Neural cell (in vitro differentiated cells): ENCODE data around the gene ZNF618.

Source experiments
- EP300 ChIP-seq: fragments of 450-650 bp; conservative IDR thresholded peaks from 2 replicates; pipeline ENCODE4 v1.6.1; 2014; ENCODE audit warnings: antibody characterized with exemption, mild to moderate bottlenecking, moderate library complexity; ENCODE audit not compliant: poor library complexity, severe bottlenecking
- MXI1 ChIP-seq: fragments of 450-650 bp; conservative IDR thresholded peaks from 2 replicates; pipeline ENCODE4 v1.6.1; 2014; ENCODE audit warnings: antibody characterized with exemption, mild to moderate bottlenecking; ENCODE audit not compliant: poor library complexity, severe bottlenecking
- RAD21 ChIP-seq: fragments of 450-650 bp; conservative IDR thresholded peaks from 2 replicates; pipeline ENCODE4 v1.6.1; 2014; ENCODE audit warnings: antibody characterized with exemption, mild to moderate bottlenecking, moderate library complexity
- TF ChIP-seq, protein P1 (sequence below): fragments of 450-650 bp; IDR thresholded peaks from 2 replicates; pipeline ENCODE4 v1.5.1; 2014; ENCODE audit warnings: antibody characterized with exemption, mild to moderate bottlenecking, moderate library complexity; ENCODE audit not compliant: poor library complexity, severe bottlenecking

DNA sequence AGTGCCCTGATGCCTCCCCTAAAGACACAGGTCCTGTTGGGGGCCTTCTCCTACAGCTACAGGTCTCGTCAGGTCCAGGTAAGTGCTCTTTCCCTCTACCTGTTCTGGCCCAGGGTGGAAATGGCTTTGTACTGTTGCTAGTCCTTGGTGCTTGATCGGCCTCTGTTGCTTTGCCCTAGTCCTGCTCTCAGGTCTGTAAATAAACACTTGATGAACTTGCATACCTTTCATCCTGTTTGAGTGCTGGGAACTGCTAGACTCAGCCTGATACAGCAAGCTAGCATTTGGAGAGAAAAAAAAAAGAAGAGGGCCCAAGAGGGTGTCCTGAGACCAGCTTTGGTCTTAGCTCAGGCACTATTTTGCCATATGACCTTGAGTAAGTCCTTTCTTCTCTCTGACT is 21.8 kb upstream of the ZNF618 start:
- TF ChIP-seq, protein P1, sequence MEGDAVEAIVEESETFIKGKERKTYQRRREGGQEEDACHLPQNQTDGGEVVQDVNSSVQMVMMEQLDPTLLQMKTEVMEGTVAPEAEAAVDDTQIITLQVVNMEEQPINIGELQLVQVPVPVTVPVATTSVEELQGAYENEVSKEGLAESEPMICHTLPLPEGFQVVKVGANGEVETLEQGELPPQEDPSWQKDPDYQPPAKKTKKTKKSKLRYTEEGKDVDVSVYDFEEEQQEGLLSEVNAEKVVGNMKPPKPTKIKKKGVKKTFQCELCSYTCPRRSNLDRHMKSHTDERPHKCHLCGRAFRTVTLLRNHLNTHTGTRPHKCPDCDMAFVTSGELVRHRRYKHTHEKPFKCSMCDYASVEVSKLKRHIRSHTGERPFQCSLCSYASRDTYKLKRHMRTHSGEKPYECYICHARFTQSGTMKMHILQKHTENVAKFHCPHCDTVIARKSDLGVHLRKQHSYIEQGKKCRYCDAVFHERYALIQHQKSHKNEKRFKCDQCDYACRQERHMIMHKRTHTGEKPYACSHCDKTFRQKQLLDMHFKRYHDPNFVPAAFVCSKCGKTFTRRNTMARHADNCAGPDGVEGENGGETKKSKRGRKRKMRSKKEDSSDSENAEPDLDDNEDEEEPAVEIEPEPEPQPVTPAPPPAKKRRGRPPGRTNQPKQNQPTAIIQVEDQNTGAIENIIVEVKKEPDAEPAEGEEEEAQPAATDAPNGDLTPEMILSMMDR, result no peak
- TF ChIP-seq MXI1, result no peak
- no peak for TF ChIP-seq RAD21
- TF ChIP-seq EP300, result no peak
